Upper lobe of left lung (tissue), 6 donors: ENCODE data around the gene ARHGEF7. TPM values are rescaled to one million over a fixed set of nuclear protein-coding genes. Genes with fewer than 3 reads are reported as not detected.

Experiments used
- ATAC-seq, 2 donors: fragments of 200-7000 bp; cut with Tn5 transposase; one replicate each; pipeline ENCODE4 v1.9.1; 2022; ENCODE audit warnings: mild to moderate bottlenecking in 2 of 2, moderate library complexity in 2 of 2; ENCODE audit not compliant: low FRiP score in 2 of 2
- DNase-seq, 2 donors: peaks; one replicate each; pipeline ENCODE4 v3.0.0-alpha.2; 2019 to 2020
- H3K27ac ChIP-seq, 4 donors: fragments of 200-600 bp; sonication (generic); one replicate each; pipeline ENCODE4 v1.5.1; 2016 to 2019
- H3K27me3 ChIP-seq, 4 donors: fragments of 200-600 bp; sonication (generic); one replicate each; pipeline ENCODE4 v1.5.1; 2017 to 2019
- H3K36me3 ChIP-seq, 4 donors: fragments of 200-600 bp; sonication (generic); one replicate each; pipeline ENCODE4 v1.5.1; 2016 to 2019
- H3K4me1 ChIP-seq, 4 donors: fragments of 200-600 bp; sonication (generic); one replicate each; pipeline ENCODE4 v1.5.1; 2018 to 2019
- H3K4me3 ChIP-seq, 4 donors: fragments of 200-600 bp; sonication (generic); one replicate each; pipeline ENCODE4 v1.5.1; 2017 to 2019; ENCODE audit warnings: mild to moderate bottlenecking in 2 of 4, moderate library complexity in 1 of 4
- H3K9me3 ChIP-seq, 4 donors: fragments of 200-600 bp; sonication (generic); one replicate each; pipeline ENCODE4 v1.5.1; 2018 to 2019
- CTCF ChIP-seq, 6 experiments: fragments of 450-650 bp in 4 of 6; fragments of 200-600 bp in 2 of 6; sonication (generic) in 2 of 6; IDR thresholded peaks; one replicate each; pipeline ENCODE4 v1.5.1; 2016 to 2019; ENCODE audit warnings: antibody characterized with exemption in 6 of 6
- EP300 ChIP-seq, 4 donors: sonication (generic); formaldehyde crosslinking; IDR thresholded peaks; one replicate each; pipeline ENCODE4 v1.5.1; 2017; ENCODE audit warnings: antibody characterized with exemption in 4 of 4, control low read depth in 2 of 4
- POLR2A ChIP-seq, 4 donors: fragments of 450-650 bp; IDR thresholded peaks; one replicate each; pipeline ENCODE4 v1.5.1; 2016 to 2017; ENCODE audit warnings: antibody characterized with exemption in 4 of 4, mild to moderate bottlenecking in 2 of 4
- POLR2AphosphoS5 ChIP-seq, 2 donors: sonication (generic); formaldehyde crosslinking; IDR thresholded peaks; one replicate each; pipeline ENCODE4 v1.5.1; 2017; ENCODE audit warnings: antibody characterized with exemption in 2 of 2
- WGBS, 2 donors: methylation state at CpG; one replicate each; pipeline ENCODE4 v1.1.5; 2017 to 2018; 5-methylcytosine and 5-hydroxymethylcytosine counted together
- total RNA-seq, 6 donors: library from RNA; depleted of rRNA in 4 of 6; stranded (reverse); fragments of >200 nt in 4 of 6; gene quantifications; one replicate each; pipeline versions ENCODE4 v1.1.0 to v1.2.1, GENCODE V29; 2016 to 2021
- donor health status: DM: no; HTN: no; CAD: no; lungs with moderate emphysema.
- donor health status: DM: no; HTN: yes; CAD: no; lungs with severe emphysema.

Gene ARHGEF7
- total RNA-seq, 6 donors from 2014 or later = 50.3 to 130 (median 67.4) TPM

- Histone ChIP-seq H3K27ac (peak overlapping the region in 1 of 4 donors; percentile 11), H3K4me1 (peaks cover 0 to 9% (median 0%) of the 10 kb centered on the region in 4 donors), H3K9me3 (no peaks in the 10 kb centered on the region), H3K27me3 (no peaks in the 10 kb centered on the region), H3K36me3 (peaks cover 2 to 64% (median 42%) of the 10 kb centered on the region in 4 donors), H3K4me3 (no peak overlapping the region)
- TF ChIP-seq EP300 (IDR thresholded peaks at IDR 0.05) (no peak), POLR2AphosphoS5 (IDR thresholded peaks at IDR 0.05) (no peak), CTCF (IDR thresholded peaks at IDR 0.05) (no peak), POLR2A (IDR thresholded peaks at IDR 0.05) (no peak)
- 95% methylated on average over 20 of the region's 20 CpGs for WGBS, 2 donors
- ATAC-seq (no peak), DNase-seq (no peak)
Measured at GRCh38 chr13:111270765-111271698, 155.9 kb downstream of the ARHGEF7 start.

GRCh38 chr13:111272117-111272516, 157.0 kb downstream of the ARHGEF7 start:
- H3K27ac ChIP-seq = no peak overlapping the region
- ATAC-seq (no peak), DNase-seq (no peak)
- 54 to 67% methylated on average over 7 of the region's 7 CpGs for WGBS, 2 donors
- peaks cover 7 to 75% (median 45%) of the 10 kb centered on the region in 4 donors for H3K36me3 ChIP-seq
- no peak for TF ChIP-seq POLR2A (IDR thresholded peaks at IDR 0.05)
- no peak for TF ChIP-seq EP300 (IDR thresholded peaks at IDR 0.05)
- no peak for TF ChIP-seq POLR2AphosphoS5 (IDR thresholded peaks at IDR 0.05)
- no peak for TF ChIP-seq CTCF (IDR thresholded peaks at IDR 0.05)
- H3K4me1 ChIP-seq = peaks cover 0 to 9% (median 0%) of the 10 kb centered on the region in 4 donors
- no peaks in the 10 kb centered on the region for H3K27me3 ChIP-seq
- H3K4me3 ChIP-seq = no peak overlapping the region
- no peaks in the 10 kb centered on the region for H3K9me3 ChIP-seq

- peaks cover 9 to 77% (median 46%) of the 10 kb centered on the region in 4 donors for H3K36me3 ChIP-seq
- 89 to 94% methylated on average over 10 of the region's 10 CpGs for WGBS, 2 donors
Measured at GRCh38 chr13:111275382-111275781, 160.3 kb downstream of the ARHGEF7 start.

GRCh38 chr13:111275995-111276618, 161.0 kb downstream of the ARHGEF7 start:
- DNase-seq (no peak), ATAC-seq (no peak)
- Histone ChIP-seq H3K4me3 (no peak overlapping the region), H3K27ac (no peak overlapping the region), H3K4me1 (no peaks in the 10 kb centered on the region), H3K9me3 (no peaks in the 10 kb centered on the region), H3K36me3 (peaks cover 9 to 78% (median 47%) of the 10 kb centered on the region in 4 donors), H3K27me3 (no peaks in the 10 kb centered on the region)
- WGBS, 2 donors = 93 to 94% methylated on average over 4 to 5 of the region's 5 CpGs
- no peak for TF ChIP-seq POLR2A (IDR thresholded peaks at IDR 0.05)
- TF ChIP-seq EP300 (IDR thresholded peaks at IDR 0.05) = no peak
- TF ChIP-seq POLR2AphosphoS5 (IDR thresholded peaks at IDR 0.05) = no peak
- TF ChIP-seq CTCF (IDR thresholded peaks at IDR 0.05) = no peak

More at GRCh38 chr13:111275382-111275781, 160.3 kb downstream of the ARHGEF7 start:
- Histone ChIP-seq H3K27ac (no peak overlapping the region), H3K9me3 (no peaks in the 10 kb centered on the region), H3K4me3 (no peak overlapping the region), H3K27me3 (no peaks in the 10 kb centered on the region), H3K4me1 (peaks cover 0 to 5% (median 0%) of the 10 kb centered on the region in 4 donors)
- DNase-seq (no peak), ATAC-seq (no peak)
- TF ChIP-seq POLR2AphosphoS5 (IDR thresholded peaks at IDR 0.05) = no peak
- TF ChIP-seq POLR2A (IDR thresholded peaks at IDR 0.05) = no peak
- no peak for TF ChIP-seq EP300 (IDR thresholded peaks at IDR 0.05)
- TF ChIP-seq CTCF (IDR thresholded peaks at IDR 0.05) = no peak
